NT2/D1 (cell line): ENCODE data around the gene LEO1.

ENCODE experiments used
- SUZ12 ChIP-seq: IDR thresholded peaks from 2 replicates; pipeline ENCODE4 v1.6.1; 2011; ENCODE audit not compliant: insufficient read length, insufficient read depth; ENCODE audit errors: extremely low read depth
- ZNF274 ChIP-seq: IDR thresholded peaks from 2 replicates; pipeline ENCODE4 v1.6.1; 2011; ENCODE audit warnings: mild to moderate bottlenecking, low read depth, low read length

GRCh38 chr15:52003710-52004109 lies 32.1 kb upstream of the LEO1 start:
- TF ChIP-seq ZNF274: no peak
- no peak for TF ChIP-seq SUZ12
